Left ventricle myocardium inferior (tissue), 1 donor: ENCODE data around the gene DNAJC7. TPM values are rescaled to one million over a fixed set of nuclear protein-coding genes. Genes with fewer than 3 reads are reported as not detected.

Source experiments
- DNase-seq: peaks from one replicate; pipeline ENCODE4 v3.0.0-alpha.2; 2020
- H3K27ac ChIP-seq: fragments of 200-600 bp; replicated peaks from 2 replicates; pipeline ENCODE4 v1.8.0; 2021
- H3K27me3 ChIP-seq: fragments of 200-600 bp; 2 replicates; pipeline ENCODE4 v1.8.0; 2021; ENCODE audit warnings: low read depth
- H3K36me3 ChIP-seq: fragments of 200-600 bp; 2 replicates; pipeline ENCODE4 v1.8.0; 2021
- H3K4me1 ChIP-seq: fragments of 200-600 bp; 2 replicates; pipeline ENCODE4 v1.8.0; 2021
- H3K4me3 ChIP-seq: fragments of 200-600 bp; 2 replicates; pipeline ENCODE4 v1.8.0; 2021; ENCODE audit warnings: mild to moderate bottlenecking, moderate library complexity
- H3K9me3 ChIP-seq: fragments of 200-600 bp; replicated peaks from 2 replicates; pipeline ENCODE4 v1.8.0; 2021
- intact Hi-C: fragments of 100-400 bp; cut with micrococcal nuclease; formaldehyde crosslinking; loops from one replicate; pipeline ENCODE4 v1.11.0; 2022
- total RNA-seq: library from RNA; stranded (reverse); fragmentation: NEBNext Ultra II Directional; extraction: Animal tissue kit (Norgen Biotek cat#: 25700); gene quantifications from one replicate; pipeline ENCODE4 v1.2.1, GENCODE V29; 2021
- TF ChIP-seq, protein P1 (sequence below): fragments of 200-600 bp; IDR thresholded peaks from 2 replicates; pipeline ENCODE4 v1.8.0; 2021; ENCODE audit warnings: antibody characterized with exemption, mild to moderate bottlenecking, borderline replicate concordance
- donor health status: DM: no; HTN: yes; CAD: no; lungs with severe emphysema.

The DNAJC7 gene
- total RNA-seq, 1 donor from 2014 or later: 71.2 TPM

DNA sequence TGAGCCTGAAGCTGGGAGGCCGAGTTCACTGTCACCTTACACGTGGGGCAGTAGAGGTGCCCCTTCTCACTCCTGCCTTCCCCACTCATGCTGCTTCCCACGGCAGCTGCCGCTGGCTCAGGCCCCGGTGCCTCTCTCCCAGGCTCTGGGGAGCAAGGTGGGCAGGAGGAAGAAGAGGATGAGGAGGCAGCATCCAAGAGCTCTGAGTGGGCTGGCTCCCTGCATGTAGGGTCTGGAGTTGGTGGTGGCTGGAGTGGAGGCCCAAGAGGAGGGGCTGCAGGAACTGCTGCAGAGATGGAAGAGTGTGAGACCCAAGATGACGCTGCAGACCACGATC lies 11.5 kb upstream of the DNAJC7 start:
- H3K27ac ChIP-seq: no peak overlapping the region
- H3K27me3 ChIP-seq: peaks cover 17% of the 10 kb centered on the region
- H3K36me3 ChIP-seq: peaks cover 7% of the 10 kb centered on the region
- DNase-seq: no peak
- intact Hi-C loops: no loop called here
- H3K4me3 ChIP-seq: no peak overlapping the region
- TF ChIP-seq, protein P1, sequence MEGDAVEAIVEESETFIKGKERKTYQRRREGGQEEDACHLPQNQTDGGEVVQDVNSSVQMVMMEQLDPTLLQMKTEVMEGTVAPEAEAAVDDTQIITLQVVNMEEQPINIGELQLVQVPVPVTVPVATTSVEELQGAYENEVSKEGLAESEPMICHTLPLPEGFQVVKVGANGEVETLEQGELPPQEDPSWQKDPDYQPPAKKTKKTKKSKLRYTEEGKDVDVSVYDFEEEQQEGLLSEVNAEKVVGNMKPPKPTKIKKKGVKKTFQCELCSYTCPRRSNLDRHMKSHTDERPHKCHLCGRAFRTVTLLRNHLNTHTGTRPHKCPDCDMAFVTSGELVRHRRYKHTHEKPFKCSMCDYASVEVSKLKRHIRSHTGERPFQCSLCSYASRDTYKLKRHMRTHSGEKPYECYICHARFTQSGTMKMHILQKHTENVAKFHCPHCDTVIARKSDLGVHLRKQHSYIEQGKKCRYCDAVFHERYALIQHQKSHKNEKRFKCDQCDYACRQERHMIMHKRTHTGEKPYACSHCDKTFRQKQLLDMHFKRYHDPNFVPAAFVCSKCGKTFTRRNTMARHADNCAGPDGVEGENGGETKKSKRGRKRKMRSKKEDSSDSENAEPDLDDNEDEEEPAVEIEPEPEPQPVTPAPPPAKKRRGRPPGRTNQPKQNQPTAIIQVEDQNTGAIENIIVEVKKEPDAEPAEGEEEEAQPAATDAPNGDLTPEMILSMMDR: no peak
- H3K4me1 ChIP-seq: peaks cover 18% of the 10 kb centered on the region
- no peaks in the 10 kb centered on the region for H3K9me3 ChIP-seq

DNA sequence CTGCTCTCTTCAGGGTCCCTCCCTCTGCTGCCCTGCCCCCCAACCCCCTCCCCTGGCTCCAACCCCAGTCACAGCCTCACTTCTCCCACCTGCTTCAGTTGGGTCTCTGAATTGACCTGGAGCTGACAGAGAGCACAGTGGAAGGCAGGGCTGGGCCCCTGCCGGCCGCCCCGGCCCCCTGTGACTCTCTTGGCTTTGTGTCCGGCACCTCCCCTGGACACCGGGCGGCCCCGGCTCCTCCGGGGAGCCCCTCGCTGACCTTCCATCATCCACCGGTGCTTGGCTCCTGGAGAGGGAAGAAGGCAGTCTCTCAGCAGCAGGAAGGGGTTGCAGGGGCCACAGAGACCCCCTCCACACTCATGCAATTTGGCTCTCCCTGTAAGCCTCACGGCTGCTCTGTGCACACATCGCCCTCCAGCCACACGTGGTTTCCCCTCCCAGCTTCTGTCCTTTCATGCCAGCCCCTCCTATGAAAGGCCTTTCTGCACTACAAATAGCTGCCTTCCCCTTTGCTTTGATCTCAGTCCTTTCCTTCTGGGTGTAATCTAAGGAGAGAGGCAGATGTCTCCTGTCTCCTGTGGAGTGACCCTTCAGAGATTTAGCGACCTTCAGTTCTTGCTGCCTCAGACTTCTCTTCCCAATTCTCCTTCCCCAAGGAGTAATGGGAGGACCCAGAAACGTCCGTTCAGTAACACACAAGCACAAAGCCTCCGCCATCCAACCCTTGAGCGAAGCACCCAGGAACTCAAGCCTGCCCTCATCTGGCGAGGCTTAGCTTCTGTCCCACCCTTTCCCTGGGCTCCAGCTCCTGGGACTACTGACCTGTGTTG lies 10.9 kb upstream of the DNAJC7 start:
- no peak for DNase-seq
- peaks cover 17% of the 10 kb centered on the region for H3K27me3 ChIP-seq
- H3K9me3 ChIP-seq: no peaks in the 10 kb centered on the region
- H3K4me1 ChIP-seq: peaks cover 18% of the 10 kb centered on the region
- H3K4me3 ChIP-seq: no peak overlapping the region
- H3K27ac ChIP-seq: no peak overlapping the region
- intact Hi-C loops: no loop called here
- peaks cover 13% of the 10 kb centered on the region for H3K36me3 ChIP-seq
- TF ChIP-seq, protein P1: no peak

DNA sequence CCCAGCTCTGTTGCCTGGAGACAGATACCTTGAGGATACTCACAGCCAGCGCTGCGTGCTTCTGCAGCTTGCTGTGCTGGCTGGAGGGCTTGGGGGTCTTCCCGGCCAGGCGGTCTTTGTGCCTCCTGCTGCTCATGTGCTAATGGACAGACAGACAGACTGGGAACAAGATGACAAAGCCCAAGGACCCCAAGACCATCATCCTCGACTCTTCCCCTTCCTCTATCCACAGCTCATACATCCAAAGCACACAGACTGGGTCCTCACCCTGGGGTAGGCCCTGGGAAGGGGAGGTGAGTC lies 10.3 kb upstream of the DNAJC7 start:
- H3K27ac ChIP-seq: no peak overlapping the region
- intact Hi-C loops: no loop called here
- DNase-seq: no peak
- H3K4me1 ChIP-seq: peaks cover 20% of the 10 kb centered on the region
- H3K27me3 ChIP-seq: peaks cover 17% of the 10 kb centered on the region
- no peaks in the 10 kb centered on the region for H3K9me3 ChIP-seq
- TF ChIP-seq, protein P1: no peak
- H3K4me3 ChIP-seq: no peak overlapping the region
- H3K36me3 ChIP-seq: peaks cover 19% of the 10 kb centered on the region

DNA sequence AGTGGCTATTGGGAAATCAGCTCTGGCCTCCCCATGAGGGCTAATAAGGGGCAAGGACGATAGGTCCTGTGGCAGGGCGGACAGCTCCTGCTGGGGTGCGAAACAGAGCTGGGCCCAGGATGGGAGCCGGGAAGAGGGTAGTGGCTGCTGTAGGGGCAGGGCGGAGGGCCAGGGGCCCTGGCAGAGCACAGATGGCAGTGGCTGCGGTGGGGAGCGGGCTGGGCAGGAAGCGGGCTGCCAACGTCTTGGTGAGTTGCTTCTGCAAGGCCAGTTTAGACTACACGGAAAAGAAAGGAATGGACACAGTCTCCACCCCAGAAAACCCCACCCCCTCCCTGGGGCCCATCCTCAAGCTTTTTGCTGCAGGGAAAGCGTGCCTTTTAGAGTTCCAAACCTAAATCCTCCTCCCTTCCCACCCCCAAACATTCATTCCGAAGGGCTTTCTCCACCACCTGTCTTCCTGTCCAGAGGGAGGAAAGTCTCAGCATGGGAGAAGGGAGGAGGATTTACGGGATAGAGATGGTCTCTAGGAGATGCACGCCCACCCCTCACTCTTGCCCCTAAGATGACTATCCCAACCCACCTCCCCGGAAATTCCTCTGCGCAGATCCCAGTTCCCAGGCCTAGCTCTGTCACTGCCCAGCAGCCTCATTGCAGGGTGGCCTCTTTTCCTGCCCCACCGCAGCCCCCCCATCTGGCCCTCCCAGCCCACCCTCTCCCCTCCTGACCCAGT lies 9.8 kb upstream of the DNAJC7 start:
- TF ChIP-seq, protein P1: no peak
- H3K27ac ChIP-seq: no peak overlapping the region

DNA sequence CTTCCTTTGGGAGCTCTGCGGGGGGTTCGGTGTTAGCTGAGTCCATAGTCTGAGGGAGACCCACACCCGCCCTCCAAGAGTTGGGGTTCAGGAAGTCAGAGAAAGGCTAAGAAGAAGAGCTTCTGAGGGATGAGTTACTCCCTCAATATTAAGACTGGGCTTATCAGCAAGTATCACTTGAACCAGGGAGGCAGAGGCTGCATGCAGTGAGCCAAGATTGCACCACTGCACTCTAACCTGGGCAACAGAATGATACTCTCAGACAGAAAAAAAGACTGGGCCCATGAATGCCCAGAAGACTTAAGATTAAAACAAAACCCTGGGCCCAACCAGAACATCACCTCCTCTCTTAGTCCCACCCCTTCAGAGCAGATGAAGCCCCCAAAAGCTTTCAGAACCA lies 8.7 kb upstream of the DNAJC7 start:
- TF ChIP-seq, protein P1: no peak
- Histone ChIP-seq H3K4me3 (no peak overlapping the region), H3K27ac (peak overlapping the region; percentile 83), H3K27me3 (peaks cover 17% of the 10 kb centered on the region), H3K36me3 (peaks cover 31% of the 10 kb centered on the region), H3K4me1 (peaks cover 29% of the 10 kb centered on the region), H3K9me3 (no peaks in the 10 kb centered on the region)
- intact Hi-C loops: no loop called here
- no peak for DNase-seq

More for the DNA sequence above, 9.8 kb upstream of the DNAJC7 start:
- H3K4me3 ChIP-seq: no peak overlapping the region
- intact Hi-C loops: no loop called here
- H3K4me1 ChIP-seq: peaks cover 23% of the 10 kb centered on the region
- H3K27me3 ChIP-seq: peaks cover 17% of the 10 kb centered on the region
- H3K36me3 ChIP-seq: peaks cover 25% of the 10 kb centered on the region
- H3K9me3 ChIP-seq: no peaks in the 10 kb centered on the region
- no peak for DNase-seq
